Peyer's patch (tissue), 4 donors: ENCODE measurements around the gene PKIG.

Experiments used
- CTCF ChIP-seq, 6 experiments: fragments of 450-650 bp in 4 of 6; fragments of 200-600 bp in 2 of 6; sonication (generic) in 1 of 6; IDR thresholded peaks; one replicate each; pipeline ENCODE4 v1.5.1; 2017 to 2019; ENCODE audit warnings: antibody characterized with exemption in 6 of 6, mild to moderate bottlenecking in 3 of 6, moderate library complexity in 1 of 6
- POLR2A ChIP-seq, 2 donors: fragments of 450-650 bp; IDR thresholded peaks; one replicate each; pipeline ENCODE4 v1.5.1; 2017; ENCODE audit warnings: antibody characterized with exemption in 2 of 2, mild to moderate bottlenecking in 2 of 2, moderate library complexity in 2 of 2

DNA sequence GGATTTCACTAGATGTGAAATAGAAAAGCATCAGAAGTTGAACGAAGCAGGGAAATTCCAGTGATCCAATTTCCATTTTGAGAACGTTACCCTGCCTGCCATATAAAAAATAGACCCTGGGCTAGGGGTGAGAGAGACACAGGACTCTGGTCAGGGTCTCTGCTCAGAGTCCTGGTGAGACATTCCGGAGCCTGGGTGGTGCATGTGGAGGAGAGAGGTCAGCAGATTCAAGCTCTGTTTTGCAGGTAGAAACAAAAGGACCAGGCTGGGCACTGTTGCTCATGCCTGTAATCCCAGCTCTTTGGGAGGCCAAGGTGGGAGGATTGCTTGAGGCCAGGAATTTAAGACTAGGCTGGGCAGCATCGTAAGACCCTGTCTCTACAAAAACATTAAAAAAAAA, 17.9 kb downstream of the PKIG start:
- TF ChIP-seq CTCF (IDR thresholded peaks at IDR 0.05) (no peak), POLR2A (IDR thresholded peaks at IDR 0.05) (no peak)
